Renal cortical epithelial cell (primary cell): ENCODE data around the gene DSCAM. TPM values are rescaled to one million over a fixed set of nuclear protein-coding genes. Genes with fewer than 3 reads are reported as not detected.

Experiments
- DNase-seq: peaks from one replicate; pipeline ENCODE4 v3.0.0-alpha.2; 2011; ENCODE audit warnings: low read depth
- total RNA-seq: library from RNA; depleted of rRNA; stranded (reverse); fragments of >200 nt; gene quantifications from 2 replicates; pipeline ENCODE4 v1.2.3, GENCODE V29; 2014

DSCAM gene
- total RNA-seq, 1 donor from 2014 or later: not detected

DNA sequence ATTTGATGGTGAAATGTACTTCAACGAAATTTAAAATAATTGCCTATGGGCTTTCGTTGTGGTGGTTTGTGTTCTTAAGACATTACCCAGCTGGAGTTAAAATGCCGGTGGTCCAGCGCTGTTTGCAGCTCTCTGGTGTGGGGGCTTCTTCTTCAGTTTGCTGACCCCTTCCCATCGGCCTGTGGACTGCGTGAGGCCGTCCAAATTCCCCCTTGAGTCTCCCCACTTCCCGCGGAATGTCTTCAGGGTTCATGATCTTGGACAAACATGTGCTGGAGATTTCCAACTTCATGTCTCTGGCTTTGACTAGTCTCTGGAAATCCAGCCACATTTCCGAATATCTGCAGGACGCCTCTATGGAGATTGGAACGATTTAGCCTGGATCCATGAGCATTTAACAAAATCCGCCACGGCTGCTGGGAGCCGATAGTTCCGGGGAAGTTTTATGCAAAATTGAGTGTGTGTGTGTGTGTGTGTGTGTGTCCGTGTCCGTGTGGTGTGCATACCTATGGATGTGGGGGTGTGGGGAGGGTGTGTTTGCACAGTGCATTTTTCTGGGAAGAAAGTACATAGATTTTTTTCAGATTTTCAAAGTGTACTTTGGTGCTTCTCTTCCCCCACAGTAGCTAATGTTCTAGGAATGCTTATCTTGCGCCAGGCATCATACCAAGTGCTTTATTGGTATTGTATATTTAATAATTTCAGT is 862.5 kb downstream of the DSCAM start:
- no peak for DNase-seq

DNA sequence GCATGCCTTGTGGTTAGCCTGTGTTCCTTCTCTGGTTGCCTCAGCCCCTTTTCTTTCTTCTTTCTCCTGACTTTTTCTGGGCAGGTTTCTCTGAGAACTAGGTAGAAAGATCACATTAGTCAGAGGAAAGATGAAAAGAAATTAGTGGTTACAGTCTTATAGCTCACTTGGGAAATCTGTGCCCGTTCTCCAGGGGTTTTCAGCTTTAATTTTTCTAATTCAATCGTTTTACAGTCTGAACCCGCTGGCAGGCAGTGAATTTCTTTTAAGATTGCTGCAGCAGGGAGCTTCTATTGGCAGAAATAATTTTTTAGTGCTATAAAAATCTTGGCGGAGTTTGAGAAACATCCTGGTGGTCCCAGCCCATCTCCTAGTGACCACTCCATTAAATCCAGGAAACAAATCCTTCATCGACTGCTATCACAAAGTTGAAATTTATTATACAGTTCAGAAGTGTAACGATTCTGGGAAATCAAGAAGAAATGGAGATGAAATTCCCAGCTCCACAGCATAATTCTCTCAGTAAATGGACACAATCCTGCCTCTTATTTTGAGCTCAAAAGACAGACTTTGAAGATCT is 866.6 kb downstream of the DSCAM start:
- DNase-seq: no peak

DNA sequence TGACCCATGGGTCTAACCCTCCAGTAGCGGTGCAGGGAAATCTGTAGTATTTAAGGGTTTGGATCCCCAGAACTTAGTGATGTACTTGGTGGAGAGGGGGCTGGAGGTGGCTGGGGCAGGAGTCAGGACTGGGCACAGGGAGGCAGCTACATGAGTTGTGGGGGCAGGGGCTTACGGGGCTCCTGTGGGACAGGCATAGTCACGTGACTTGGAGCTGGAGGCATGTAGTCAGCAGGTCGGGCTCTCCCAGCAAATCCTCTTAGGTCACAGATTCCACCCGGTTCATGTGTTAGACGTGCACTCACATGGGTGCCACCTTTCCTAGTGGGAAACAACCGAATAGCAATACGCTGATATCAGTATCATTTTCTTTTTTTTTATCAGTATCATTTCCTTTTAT is 867.6 kb downstream of the DSCAM start:
- no peak for DNase-seq

- DNase-seq: no peak
These were observed 870.2 kb downstream of the DSCAM start for GRCh38 chr21:39976800-39977199.

- DNase-seq: no peak
These were observed 873.8 kb downstream of the DSCAM start for GRCh38 chr21:39972976-39973770.

GRCh38 chr21:39972471-39972870 is 874.5 kb downstream of the DSCAM start:
- DNase-seq: no peak

- DNase-seq: no peak
These were observed 875.0 kb downstream of the DSCAM start for GRCh38 chr21:39971956-39972355.

GRCh38 chr21:39969691-39970364 is 877.1 kb downstream of the DSCAM start:
- DNase-seq: no peak

GRCh38 chr21:39968010-39968409 is 878.9 kb downstream of the DSCAM start:
- DNase-seq: no peak

DNA sequence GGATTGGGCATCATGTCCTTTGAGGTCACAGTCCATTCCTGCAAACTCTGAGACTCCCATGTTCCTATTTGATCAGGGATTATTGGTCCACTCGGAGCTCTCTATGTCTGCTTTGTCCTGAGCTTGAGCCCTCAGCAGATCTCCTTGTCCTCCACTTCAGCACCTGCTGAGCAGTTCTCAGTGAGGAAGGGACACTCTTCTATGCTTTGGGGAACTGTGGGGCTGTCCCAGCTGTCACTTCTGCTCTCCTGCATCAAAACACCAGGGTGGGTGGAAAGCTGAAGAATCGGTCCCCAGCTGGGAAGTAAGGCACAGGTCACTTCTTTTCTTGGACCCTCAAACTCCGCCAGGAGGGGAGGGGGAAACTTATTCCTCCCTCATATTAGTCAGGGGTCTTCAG is 880.2 kb downstream of the DSCAM start:
- no peak for DNase-seq

DNA sequence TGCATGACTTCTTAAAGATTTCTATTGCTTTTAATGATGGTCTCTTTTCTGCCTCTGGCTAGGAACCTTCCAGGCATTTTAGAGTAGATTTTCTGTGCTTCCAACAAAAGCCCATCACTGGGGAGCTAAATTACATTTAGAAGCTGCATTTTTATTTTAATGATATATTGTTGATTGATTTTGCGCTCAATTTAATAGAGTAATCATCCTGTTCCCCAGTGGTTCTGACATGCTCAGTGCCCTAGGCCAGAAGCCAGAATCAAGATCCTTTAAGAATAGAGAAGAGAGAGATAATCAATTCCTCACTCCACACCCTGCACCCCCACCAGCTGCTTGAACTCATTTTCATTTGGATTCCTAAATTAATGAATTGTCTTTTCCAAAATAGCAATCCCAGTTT is 881.9 kb downstream of the DSCAM start:
- no peak for DNase-seq

GRCh38 chr21:39961251-39961650 is 885.7 kb downstream of the DSCAM start:
- DNase-seq: no peak
